ENCODE data around the gene AGTRAP. TPM values are rescaled to one million over a fixed set of nuclear protein-coding genes. Genes with fewer than 3 reads are reported as not detected.

AGTRAP gene
- total RNA-seq, result 1 to 10 TPM; 8.9 to 9.4 TPM

- ATAC-seq, result peak; percentile 79
- H3K4me3 Mint-ChIP-seq, result peak within 1 kb of the TSS; percentile 95
- CTCF ChIA-PET, result interaction anchor here (1.3 to 5.3 kb wide), 9 partner anchors 14 to 90 kb away, joined by 3 to 23 read pairs (median 5); no protein-coding TSS in a partner anchor
- TF ChIP-seq CTCF (IDR thresholded peaks at IDR 0.05), result peak; percentile 25
- peaks cover 50% of the 10 kb centered on the region for H3K4me1 Mint-ChIP-seq (ENCODE audit: low read depth)
- H3K36me3 Mint-ChIP-seq (ENCODE audit: low read depth), result no peaks in the 10 kb centered on the region
- intact Hi-C loops (cut with micrococcal nuclease), result no loop called here
- no peaks in the 10 kb centered on the region for H3K27me3 Mint-ChIP-seq
- POLR2A ChIA-PET, result interaction anchor here (0.8 to 5.6 kb wide), 9 partner anchors 11 to 173 kb away, joined by 3 to 57 read pairs (median 4); partner anchors contain the start of genes CLCN6 and FBXO6
- H3K9me3 Mint-ChIP-seq, result no peaks in the 10 kb centered on the region
- H3K27ac Mint-ChIP-seq, result peak within 1 kb of the TSS; percentile 91
- peak; percentile 94 for DNase-seq
Measured at GRCh38 chr1:11735854-11736745, at the start of gene AGTRAP. Gene AGTRAP, plus strand, starts transcription at chr1:11736136. Its CDS starts 73 bp downstream, at chr1:11736209.

- H3K4me3 Mint-ChIP-seq, result no peak overlapping the region
- ChIA-PET POLR2A (interaction anchor here (1.4 to 2.3 kb wide), 2 partner anchors 219 to 221 kb away, joined by 4 to 8 read pairs; no protein-coding TSS in a partner anchor), CTCF (no interaction called here)
- ATAC-seq, result no peak
- H3K9me3 Mint-ChIP-seq, result no peaks in the 10 kb centered on the region
- intact Hi-C loops (cut with micrococcal nuclease), result no loop called here
- peaks cover 18% of the 10 kb centered on the region for H3K4me1 Mint-ChIP-seq (ENCODE audit: low read depth)
- H3K27ac Mint-ChIP-seq, result no peak overlapping the region
- peaks cover 34% of the 10 kb centered on the region for H3K27me3 Mint-ChIP-seq
- H3K36me3 Mint-ChIP-seq (ENCODE audit: low read depth), result no peaks in the 10 kb centered on the region
- TF ChIP-seq CTCF (IDR thresholded peaks at IDR 0.05), result no peak
- DNase-seq, result no peak
Measured at GRCh38 chr1:11688506-11688905, 47.4 kb upstream of the AGTRAP start.

GRCh38 chr1:11690397-11691301 lies 45.3 kb upstream of the AGTRAP start:
- no peak overlapping the region for H3K27ac Mint-ChIP-seq
- H3K36me3 Mint-ChIP-seq (ENCODE audit: low read depth), result no peaks in the 10 kb centered on the region
- intact Hi-C loops (cut with micrococcal nuclease), result no loop called here
- ChIA-PET POLR2A (interaction anchor here (0.6 to 1.7 kb wide), 7 partner anchors 9 to 218 kb away, joined by 3 to 6 read pairs (median 3); no protein-coding TSS in a partner anchor), CTCF (interaction anchor here (1.0 to 2.2 kb wide), 5 partner anchors 10 to 40 kb away, joined by 3 to 11 read pairs (median 5); partner anchors contain the start of gene FBXO6)
- H3K4me1 Mint-ChIP-seq (ENCODE audit: low read depth), result peaks cover 22% of the 10 kb centered on the region
- TF ChIP-seq CTCF (IDR thresholded peaks at IDR 0.05), result no peak
- H3K27me3 Mint-ChIP-seq, result peaks cover 36% of the 10 kb centered on the region
- H3K4me3 Mint-ChIP-seq, result peak overlapping the region; percentile 42
- ATAC-seq (no peak), DNase-seq (no peak)
- no peaks in the 10 kb centered on the region for H3K9me3 Mint-ChIP-seq

GRCh38 chr1:11691302-11691914 lies 44.5 kb upstream of the AGTRAP start, which contains the start of gene DRAXIN:
Gene DRAXIN, plus strand, starts transcription at chr1:11691710. Its CDS starts 14,549 bp downstream, at chr1:11706259.
- POLR2A ChIA-PET, result interaction anchor here (1.0 to 1.3 kb wide), 2 partner anchors 9 to 13 kb away, joined by 3 to 4 read pairs; no protein-coding TSS in a partner anchor
- ATAC-seq, result no peak
- TF ChIP-seq CTCF (IDR thresholded peaks at IDR 0.05), result no peak
- no peaks in the 10 kb centered on the region for H3K9me3 Mint-ChIP-seq
- peaks cover 36% of the 10 kb centered on the region for H3K27me3 Mint-ChIP-seq
- peaks cover 22% of the 10 kb centered on the region for H3K4me1 Mint-ChIP-seq (ENCODE audit: low read depth)
- H3K4me3 Mint-ChIP-seq, result peak within 1 kb of the TSS; percentile 53
- H3K36me3 Mint-ChIP-seq (ENCODE audit: low read depth), result no peaks in the 10 kb centered on the region
- no peak for DNase-seq
- CTCF ChIA-PET, result interaction anchor here (2.2 kb wide), 1 partner anchor 28 kb away, joined by 8 read pairs; no protein-coding TSS in a partner anchor
- intact Hi-C loops (cut with micrococcal nuclease), result no loop called here
- H3K27ac Mint-ChIP-seq, result no peak within 1 kb of the TSS

Measured in activated CD8-positive, alpha-beta T cell treated with anti-CD3 and anti-CD28 coated beads for 36 hours (primary cell).